Left lung (tissue), 10 donors: ENCODE measurements around the gene CPO. TPM values are rescaled to one million over a fixed set of nuclear protein-coding genes. Genes with fewer than 3 reads are reported as not detected.

Source experiments
- ATAC-seq: fragments of 200-7000 bp; cut with Tn5 transposase; one replicate; pipeline ENCODE4 v1.9.1; 2020; ENCODE audit warnings: moderate library complexity
- DNase-seq, 4 donors: peaks; one replicate each; pipeline ENCODE4 v3.0.0-alpha.2; 2013 to 2020
- H3K27ac ChIP-seq, 2 donors: fragments of 200-600 bp; sonication (generic) in 1 of 2; one replicate each; pipeline versions ENCODE4 v1.5.0 to v1.8.0; 2020 to 2021
- H3K27me3 ChIP-seq, 2 donors: fragments of 200-600 bp; sonication (generic) in 1 of 2; one replicate each; pipeline versions ENCODE4 v1.5.0 to v1.8.0; 2020 to 2021
- H3K36me3 ChIP-seq, 2 donors: fragments of 200-600 bp; sonication (generic) in 1 of 2; one replicate each; pipeline versions ENCODE4 v1.5.0 to v1.8.0; 2020 to 2021
- H3K4me1 ChIP-seq, 2 donors: fragments of 200-600 bp; one replicate each; pipeline ENCODE4 v1.8.0; 2021
- H3K4me3 ChIP-seq, 2 donors: fragments of 200-600 bp; sonication (generic) in 1 of 2; one replicate each; pipeline versions ENCODE4 v1.5.0 to v1.8.0; 2020 to 2021; ENCODE audit warnings: mild to moderate bottlenecking in 1 of 2
- H3K9me3 ChIP-seq, 2 donors: fragments of 200-600 bp; sonication (generic) in 1 of 2; one replicate each; pipeline versions ENCODE4 v1.5.0 to v1.8.0; 2020 to 2021
- intact Hi-C, 2 donors: fragments of 100-400 bp; cut with DNase I; formaldehyde crosslinking; loops; one replicate each; pipeline versions ENCODE4 v1.11.2 to v1.14.2; 2022
- polyA plus RNA-seq, 6 donors: library from polyadenylated mRNA; unstranded; fragments of 120-200 nt; gene quantifications; one replicate each; pipeline ENCODE4 v1.2.1, GENCODE V29; 2013; ENCODE audit not compliant: insufficient read length in 6 of 6
- total RNA-seq, 2 donors: library from RNA; stranded (reverse); fragmentation: NEBNext Ultra II Directional; extraction: Animal tissue kit (Norgen Biotek cat#: 25700); gene quantifications; one replicate each; pipeline ENCODE4 v1.2.1, GENCODE V29; 2021
- TF ChIP-seq, protein P1 (sequence below), 2 donors: fragments of 200-600 bp; sonication (generic) in 1 of 2; IDR thresholded peaks; one replicate each; pipeline versions ENCODE4 v1.5.0 to v1.8.0; 2021; ENCODE audit warnings: antibody characterized with exemption in 2 of 2
- donor health status: DM: no; HTN: yes; CAD: no.
- donor health status: DM: no; HTN: no; CAD: no.

CPO gene
- total and polyA plus RNA-seq, 8 donors, result 0.20 to 0.69 (median 0.48) TPM; not detected in 1

DNA sequence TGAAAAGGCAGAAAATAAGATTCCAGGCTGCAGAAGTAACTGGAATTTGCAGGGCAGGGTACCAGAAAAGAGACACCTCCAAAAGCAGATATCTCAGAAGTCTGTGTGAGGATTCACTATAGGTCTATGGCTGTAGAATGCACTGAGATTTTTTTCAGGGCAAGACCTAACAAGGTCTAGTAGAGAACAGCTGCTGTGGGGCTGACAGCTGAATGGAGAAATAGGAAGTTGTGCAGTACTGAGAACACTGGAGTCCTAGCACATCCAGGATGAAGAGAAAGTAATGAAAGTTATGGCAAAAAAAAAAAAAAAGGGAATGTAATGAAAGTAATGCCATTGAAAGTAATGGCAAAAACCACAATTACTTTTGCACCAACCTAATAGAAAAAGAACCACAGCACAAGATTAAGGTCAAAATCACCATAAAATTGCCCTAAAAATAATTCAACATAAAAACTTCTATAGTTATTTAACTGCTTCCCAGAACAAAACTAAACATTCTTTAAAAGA is 57.3 kb downstream of the CPO start:
- Histone ChIP-seq H3K9me3 (no peaks in the 10 kb centered on the region), H3K27me3 (no peaks in the 10 kb centered on the region), H3K4me1 (no peaks in the 10 kb centered on the region), H3K4me3 (no peak overlapping the region), H3K27ac (no peak overlapping the region), H3K36me3 (no peaks in the 10 kb centered on the region)
- ATAC-seq (no peak), DNase-seq (no peak)
- intact Hi-C loops, result no loop called here
- TF ChIP-seq, protein P1, sequence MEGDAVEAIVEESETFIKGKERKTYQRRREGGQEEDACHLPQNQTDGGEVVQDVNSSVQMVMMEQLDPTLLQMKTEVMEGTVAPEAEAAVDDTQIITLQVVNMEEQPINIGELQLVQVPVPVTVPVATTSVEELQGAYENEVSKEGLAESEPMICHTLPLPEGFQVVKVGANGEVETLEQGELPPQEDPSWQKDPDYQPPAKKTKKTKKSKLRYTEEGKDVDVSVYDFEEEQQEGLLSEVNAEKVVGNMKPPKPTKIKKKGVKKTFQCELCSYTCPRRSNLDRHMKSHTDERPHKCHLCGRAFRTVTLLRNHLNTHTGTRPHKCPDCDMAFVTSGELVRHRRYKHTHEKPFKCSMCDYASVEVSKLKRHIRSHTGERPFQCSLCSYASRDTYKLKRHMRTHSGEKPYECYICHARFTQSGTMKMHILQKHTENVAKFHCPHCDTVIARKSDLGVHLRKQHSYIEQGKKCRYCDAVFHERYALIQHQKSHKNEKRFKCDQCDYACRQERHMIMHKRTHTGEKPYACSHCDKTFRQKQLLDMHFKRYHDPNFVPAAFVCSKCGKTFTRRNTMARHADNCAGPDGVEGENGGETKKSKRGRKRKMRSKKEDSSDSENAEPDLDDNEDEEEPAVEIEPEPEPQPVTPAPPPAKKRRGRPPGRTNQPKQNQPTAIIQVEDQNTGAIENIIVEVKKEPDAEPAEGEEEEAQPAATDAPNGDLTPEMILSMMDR (IDR thresholded peaks at IDR 0.05), result no peak

DNA sequence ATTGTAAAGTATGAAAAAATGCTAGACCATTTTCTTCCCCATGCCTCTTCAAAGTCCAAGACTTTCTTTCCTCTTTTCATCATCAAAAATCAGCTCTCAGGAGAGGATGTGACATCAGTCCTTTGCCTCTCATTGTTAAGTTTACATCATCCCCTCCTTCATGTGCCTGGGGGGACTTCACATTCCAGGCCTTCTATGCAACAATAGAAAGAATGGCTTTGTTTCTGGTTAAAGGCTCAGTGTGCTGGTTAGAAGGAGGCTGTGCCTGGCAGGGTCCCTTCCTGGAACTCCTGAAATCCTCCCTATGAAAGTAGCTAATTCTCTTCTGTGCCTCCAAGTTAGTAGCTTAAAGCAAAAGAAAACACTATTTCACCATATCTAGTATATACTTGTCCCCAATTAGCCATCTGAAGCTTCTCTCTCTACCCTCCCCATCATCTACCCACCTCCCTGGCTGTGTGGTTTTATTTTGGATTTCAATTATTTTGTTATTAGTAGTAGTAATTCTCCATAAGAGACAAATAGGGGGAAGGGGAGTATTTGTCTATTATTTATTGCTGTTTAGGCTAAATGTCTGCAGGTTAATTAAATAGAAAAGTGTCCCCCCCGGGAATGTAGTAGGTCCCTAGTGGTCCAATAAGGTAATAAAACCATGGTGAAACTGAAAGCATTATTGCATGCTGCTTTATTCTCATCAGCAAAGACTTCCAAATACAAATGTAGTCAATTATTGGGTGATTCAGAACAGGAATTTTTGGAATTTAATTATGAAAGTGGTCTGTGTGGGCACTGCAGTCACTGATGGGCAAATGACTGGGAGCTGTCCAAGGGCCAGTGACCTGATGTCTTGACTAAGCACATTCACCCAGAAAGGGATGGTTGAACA is 69.0 kb downstream of the CPO start:
- Histone ChIP-seq H3K27ac (no peak overlapping the region), H3K4me1 (no peaks in the 10 kb centered on the region), H3K9me3 (no peaks in the 10 kb centered on the region), H3K4me3 (no peak overlapping the region), H3K36me3 (no peaks in the 10 kb centered on the region), H3K27me3 (no peaks in the 10 kb centered on the region)
- intact Hi-C loops, result no loop called here
- no peak for DNase-seq
- TF ChIP-seq, protein P1 (IDR thresholded peaks at IDR 0.05), result no peak
- no peak for ATAC-seq

DNA sequence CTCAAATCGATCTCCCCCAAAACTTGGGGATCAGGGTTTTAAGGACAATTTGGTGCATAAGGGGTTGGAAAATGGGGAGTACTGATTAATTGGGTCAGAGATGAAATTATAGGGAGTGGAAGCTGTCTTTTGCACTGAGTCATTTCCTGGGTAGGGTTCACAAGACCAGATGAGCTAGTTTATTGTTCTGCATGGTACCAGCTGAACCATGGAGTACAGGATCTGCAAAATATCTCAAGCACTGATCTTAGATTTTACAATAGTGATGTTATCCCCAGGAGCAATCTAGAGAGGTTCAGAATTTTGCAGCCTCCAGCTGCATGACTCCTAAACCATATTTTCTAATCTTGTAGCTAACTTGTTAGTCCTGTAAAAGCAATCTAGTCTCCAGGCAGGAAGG is 73.1 kb downstream of the CPO start:
- TF ChIP-seq, protein P1 (IDR thresholded peaks at IDR 0.05), result no peak
- H3K4me3 ChIP-seq, result no peak overlapping the region
- intact Hi-C loops, result no loop called here

DNA sequence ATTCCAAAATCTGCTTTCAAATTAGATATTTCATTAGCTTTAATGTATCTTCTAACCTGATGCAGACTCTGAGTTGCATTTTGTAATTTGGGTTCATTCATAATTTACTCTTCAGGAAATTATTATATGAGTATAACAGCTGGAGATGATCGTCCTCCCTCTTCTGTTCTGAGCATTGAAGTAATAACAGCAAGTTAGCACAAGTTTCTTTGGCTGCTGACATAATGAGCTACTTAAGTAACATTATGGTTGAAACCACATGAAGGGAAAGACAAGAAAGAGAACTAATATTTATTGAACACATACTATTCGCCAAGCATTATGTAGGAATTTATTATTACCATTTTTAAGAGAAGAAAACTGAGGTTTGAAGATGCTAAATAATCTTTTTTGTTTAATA is 75.1 kb downstream of the CPO start:
- TF ChIP-seq, protein P1 (IDR thresholded peaks at IDR 0.05), result no peak
- DNase-seq, result no peak
- H3K27me3 ChIP-seq, result no peaks in the 10 kb centered on the region
- no peaks in the 10 kb centered on the region for H3K9me3 ChIP-seq
- intact Hi-C loops, result no loop called here
- no peak for ATAC-seq
- no peaks in the 10 kb centered on the region for H3K36me3 ChIP-seq
- no peak overlapping the region for H3K4me3 ChIP-seq
- H3K27ac ChIP-seq, result no peak overlapping the region
- no peaks in the 10 kb centered on the region for H3K4me1 ChIP-seq

More for the DNA sequence above, 73.1 kb downstream of the CPO start:
- H3K9me3 ChIP-seq, result no peaks in the 10 kb centered on the region
- no peaks in the 10 kb centered on the region for H3K4me1 ChIP-seq
- no peak for ATAC-seq
- DNase-seq, result no peak
- H3K27ac ChIP-seq, result no peak overlapping the region
- H3K27me3 ChIP-seq, result no peaks in the 10 kb centered on the region
- H3K36me3 ChIP-seq, result no peaks in the 10 kb centered on the region

DNA sequence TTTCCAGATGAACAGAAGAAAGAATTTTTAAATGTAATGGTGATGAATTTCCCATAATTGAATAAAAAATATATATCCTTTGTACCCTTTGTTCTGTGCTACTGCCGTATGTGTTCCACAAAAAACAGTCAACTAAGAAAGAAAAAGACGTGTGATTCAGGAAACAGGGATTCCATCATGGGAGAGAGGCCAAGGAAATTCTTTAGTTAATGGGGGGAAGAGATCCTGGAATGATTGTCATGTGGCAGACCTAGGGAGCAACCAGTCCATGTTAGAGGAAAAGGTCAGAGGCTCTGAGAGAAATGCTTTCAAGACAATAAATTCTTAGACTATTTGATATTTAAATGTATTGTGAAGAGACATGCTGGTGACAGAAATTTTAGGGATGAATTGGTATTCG is 76.6 kb downstream of the CPO start:
- Histone ChIP-seq H3K4me1 (no peaks in the 10 kb centered on the region), H3K4me3 (no peak overlapping the region), H3K27me3 (no peaks in the 10 kb centered on the region), H3K27ac (no peak overlapping the region), H3K36me3 (no peaks in the 10 kb centered on the region), H3K9me3 (no peaks in the 10 kb centered on the region)
- intact Hi-C loops, result no loop called here
- no peak for DNase-seq
- TF ChIP-seq, protein P1 (IDR thresholded peaks at IDR 0.05), result no peak
- ATAC-seq, result no peak

Other genes starting within 250 kb of the CPO start
- under 1 TPM in 1 of 2 donors, not detected in 1; 0.10 TPM for gene DYTN, start 221.1 kb upstream of the CPO start, total RNA-seq
- under 1 TPM in 1 of 6 donors, not detected in 5; 0.27 TPM for gene DYTN, start 221.1 kb upstream of the CPO start, polyA plus RNA-seq
- gene MDH1B, start 174.2 kb upstream of the CPO start, total RNA-seq, result 1 to 10 TPM in 1 of 2 donors, under 1 TPM in 1; 0.52 to 2.5 TPM
- 1 to 10 TPM; 2.6 to 7.4 (median 5.6) TPM for gene MDH1B, start 174.2 kb upstream of the CPO start, polyA plus RNA-seq
- 10 to 100 TPM; 21.8 to 26.8 TPM for gene FASTKD2, start 173.9 kb upstream of the CPO start, total RNA-seq
- gene FASTKD2, start 173.9 kb upstream of the CPO start, polyA plus RNA-seq, result 10 to 100 TPM; 35.4 to 41.9 (median 36.5) TPM
- gene KLF7, start 226.4 kb downstream of the CPO start, total RNA-seq, result 10 to 100 TPM; 31.0 to 41.8 TPM
- gene KLF7, start 226.4 kb downstream of the CPO start, polyA plus RNA-seq, result 10 to 100 TPM; 14.8 to 19.7 (median 17.2) TPM